Endothelial cell of umbilical vein (primary cell): ENCODE measurements around the gene MYO18A.

Experiments used
- CTCF ChIP-seq, 2 donors: IDR thresholded peaks; 1 replicate in 1 of 2; 2 replicates in 1 of 2; pipeline ENCODE4 v1.5.1; 2011; ENCODE audit warnings: low read length in 2 of 2, mild to moderate bottlenecking in 2 of 2, moderate library complexity in 2 of 2, control low read depth in 1 of 2, inconsistent platforms in 1 of 2, low read depth in 1 of 2; ENCODE audit not compliant: insufficient read depth in 1 of 2; ENCODE audit errors: extremely low read depth in 1 of 2
- EZH2 ChIP-seq: IDR thresholded peaks from 2 replicates; pipeline ENCODE4 v1.6.1; 2012; ENCODE audit warnings: borderline replicate concordance, low read depth, mild to moderate bottlenecking, moderate library complexity, low read length, inconsistent platforms; ENCODE audit not compliant: severe bottlenecking
- GATA2 ChIP-seq: IDR thresholded peaks from 2 replicates; pipeline ENCODE4 v1.7.0; 2011; ENCODE audit warnings: low read depth, mild to moderate bottlenecking, moderate library complexity, mixed read lengths, low read length; ENCODE audit not compliant: insufficient read length, insufficient read depth
- POLR2A ChIP-seq: IDR thresholded peaks from 2 replicates; pipeline ENCODE4 v1.6.1; 2012; ENCODE audit warnings: low read depth, mild to moderate bottlenecking, control low read depth, low read length
- POLR2AphosphoS5 ChIP-seq: IDR thresholded peaks from 2 replicates; pipeline ENCODE4 v1.6.1; 2012; ENCODE audit warnings: low read depth, mild to moderate bottlenecking, control low read depth, low read length, moderate library complexity; ENCODE audit not compliant: insufficient read depth
- TF ChIP-seq, protein P1 (sequence below): IDR thresholded peaks from 2 replicates; pipeline ENCODE4 v1.6.1; 2011; ENCODE audit not compliant: insufficient read depth, insufficient read length

DNA sequence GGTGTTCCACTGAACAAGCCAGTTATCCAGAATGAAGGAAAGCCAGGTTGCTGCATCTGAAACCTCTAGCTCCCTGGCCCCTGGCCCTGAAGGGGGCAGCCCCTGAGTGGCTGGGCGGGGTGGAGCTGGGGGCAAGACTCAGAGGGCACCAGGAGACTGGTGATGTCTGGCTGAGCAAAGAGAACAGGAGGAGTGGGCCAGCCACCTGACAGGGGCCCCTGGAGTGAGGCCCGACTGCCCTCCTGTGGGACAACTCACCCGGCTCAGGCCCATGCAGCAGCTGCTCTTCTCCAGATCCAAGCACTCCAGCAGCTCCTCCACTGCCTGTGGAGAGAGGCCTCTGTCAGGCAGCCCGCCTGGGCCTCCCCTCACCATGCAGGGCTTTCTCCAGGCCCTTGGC, 76.9 kb downstream of the MYO18A start:
- no peak for TF ChIP-seq EZH2
- TF ChIP-seq POLR2A = no peak
- TF ChIP-seq CTCF (IDR thresholded peaks at IDR 0.05; ENCODE audit: extremely low read depth in 1 of 2, insufficient read depth in 1 of 2, low read depth in 1 of 2, low read length in 2 of 2) = no peak
- no peak for TF ChIP-seq GATA2
- no peak for TF ChIP-seq POLR2AphosphoS5
- TF ChIP-seq, protein P1, sequence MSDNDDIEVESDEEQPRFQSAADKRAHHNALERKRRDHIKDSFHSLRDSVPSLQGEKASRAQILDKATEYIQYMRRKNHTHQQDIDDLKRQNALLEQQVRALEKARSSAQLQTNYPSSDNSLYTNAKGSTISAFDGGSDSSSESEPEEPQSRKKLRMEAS = no peak
